Measurements from ENCODE around the gene THOP1. TPM values are rescaled to one million over a fixed set of nuclear protein-coding genes. Genes with fewer than 3 reads are reported as not detected.
"Not testable (repeated sequence)": the region's sequence is repeated elsewhere in the genome, so short reads cannot be mapped to it uniquely, and the experiment has no call there.

THOP1 gene
- total and polyA plus RNA-seq, 11 donors = 36.8 to 114 (median 44.3) TPM

GRCh38 chr19:2790194-2790556 lies 4.9 kb downstream of the THOP1 start:
- Histone ChIP-seq H3K27ac (no peak overlapping the region), H3K4me1 (peaks cover 0 to 13% (median 8%) of the 10 kb centered on the region in 12 donors), H3K4me3 (no peak overlapping the region), H3K27me3 (no peaks in the 10 kb centered on the region), H3K9me3 (no peaks in the 10 kb centered on the region), H3K36me3 (peaks cover 0 to 45% (median 22%) of the 10 kb centered on the region in 9 donors)
- DNase-seq = no peak
- ATAC-seq = no peak
- TF ChIP-seq POLR2A (IDR thresholded peaks at IDR 0.05) (no peak), CTCF (IDR thresholded peaks at IDR 0.05) (no peak)
- intact Hi-C loops (cut with DNase I) = no loop called here
- WGBS, 4 donors = 90 to 99% (median 94%) methylated on average over 12 to 14 of the region's 14 CpGs

- ATAC-seq = no peak
- no peak for DNase-seq
- Histone ChIP-seq H3K4me1 (peaks cover 0 to 13% (median 7%) of the 10 kb centered on the region in 12 donors), H3K9me3 (no peaks in the 10 kb centered on the region), H3K27ac (no peak overlapping the region), H3K36me3 (peaks cover 0 to 50% (median 27%) of the 10 kb centered on the region in 9 donors), H3K4me3 (no peak overlapping the region), H3K27me3 (no peaks in the 10 kb centered on the region)
- intact Hi-C loops (cut with DNase I) = no loop called here
- WGBS, 4 donors = 94 to 97% (median 95%) methylated on average over 26 to 32 of the region's 32 CpGs
- TF ChIP-seq POLR2A (IDR thresholded peaks at IDR 0.05) = no peak
- TF ChIP-seq CTCF (IDR thresholded peaks at IDR 0.05) = no peak
Measured at GRCh38 chr19:2790557-2791271, 5.4 kb downstream of the THOP1 start.

GRCh38 chr19:2791440-2791839 lies 6.1 kb downstream of the THOP1 start:
- Histone ChIP-seq H3K4me3 (no peak overlapping the region), H3K4me1 (peaks cover 0 to 8% (median under 1%) of the 10 kb centered on the region in 12 donors), H3K27ac (peak overlapping the region in 3 of 12 donors; percentile 4 to 68 (median 65)), H3K36me3 (peaks cover 0 to 53% (median 31%) of the 10 kb centered on the region in 9 donors), H3K27me3 (no peaks in the 10 kb centered on the region), H3K9me3 (no peaks in the 10 kb centered on the region)
- WGBS, 4 donors = 87 to 91% (median 90%) methylated on average over 16 of the region's 16 CpGs
- intact Hi-C loops (cut with DNase I) = no loop called here
- DNase-seq = no peak
- peak in 1 of 4 donors; percentile 3 for ATAC-seq
- TF ChIP-seq CTCF (IDR thresholded peaks at IDR 0.05) (no peak), POLR2A (IDR thresholded peaks at IDR 0.05) (no peak)

- TF ChIP-seq POLR2A (IDR thresholded peaks at IDR 0.05) = no peak
- TF ChIP-seq CTCF (IDR thresholded peaks at IDR 0.05) = no peak
- Histone ChIP-seq H3K27ac (peak overlapping the region in 3 of 12 donors; percentile 4 to 68 (median 65)), H3K9me3 (no peaks in the 10 kb centered on the region), H3K27me3 (no peaks in the 10 kb centered on the region), H3K4me1 (peaks cover 0 to 11% (median 0%) of the 10 kb centered on the region in 12 donors), H3K4me3 (no peak overlapping the region), H3K36me3 (peaks cover 0 to 53% (median 31%) of the 10 kb centered on the region in 9 donors)
- peak in 1 of 4 donors; percentile 59 for ATAC-seq
- intact Hi-C loops (cut with DNase I) = no loop called here
- DNase-seq = peak in 1 of 5 donors; percentile 36
- 66 to 86% (median 78%) methylated on average over 16 of the region's 16 CpGs for WGBS, 4 donors
Measured at GRCh38 chr19:2791876-2792275, 6.6 kb downstream of the THOP1 start.

GRCh38 chr19:2792666-2793065 lies 7.4 kb downstream of the THOP1 start:
- WGBS, 4 donors = 90 to 97% (median 93%) methylated on average over 10 of the region's 10 CpGs
- Histone ChIP-seq H3K36me3 (peaks cover 0 to 59% (median 31%) of the 10 kb centered on the region in 9 donors), H3K4me1 (peaks cover 0 to 19% (median 3%) of the 10 kb centered on the region in 12 donors)
- intact Hi-C loops (cut with DNase I); H3K27ac ChIP-seq; DNase-seq; H3K9me3 ChIP-seq; H3K4me3 ChIP-seq; H3K27me3 ChIP-seq; ATAC-seq: not testable (repeated sequence)

Measured in heart left ventricle (tissue), 16 donors.